H54 (cell line): ENCODE data around the gene ACTL7A.
A peak's percentile ranks its signal among the peaks of the same experiment; 100 is the strongest.
"Not testable (repeated sequence)": the region's sequence is repeated elsewhere in the genome, so short reads cannot be mapped to it uniquely, and the experiment has no call there.

ENCODE experiments used
- DNase-seq: peaks from one replicate; pipeline ENCODE4 v3.0.0; 2011; ENCODE audit warnings: low spot score, mixed read lengths; ENCODE audit not compliant: insufficient read length
- FAIRE-seq: peaks from 3 replicates; lab custom pipeline; 2011; peaks lifted over from hg19 to GRCh38; lab: Jason Lieb, UNC
- POLR2A ChIP-seq: IDR thresholded peaks from 2 replicates; pipeline ENCODE4 v1.6.1; 2011; ENCODE audit warnings: low read depth, mild to moderate bottlenecking, low read length

The ACTL7A gene

DNA sequence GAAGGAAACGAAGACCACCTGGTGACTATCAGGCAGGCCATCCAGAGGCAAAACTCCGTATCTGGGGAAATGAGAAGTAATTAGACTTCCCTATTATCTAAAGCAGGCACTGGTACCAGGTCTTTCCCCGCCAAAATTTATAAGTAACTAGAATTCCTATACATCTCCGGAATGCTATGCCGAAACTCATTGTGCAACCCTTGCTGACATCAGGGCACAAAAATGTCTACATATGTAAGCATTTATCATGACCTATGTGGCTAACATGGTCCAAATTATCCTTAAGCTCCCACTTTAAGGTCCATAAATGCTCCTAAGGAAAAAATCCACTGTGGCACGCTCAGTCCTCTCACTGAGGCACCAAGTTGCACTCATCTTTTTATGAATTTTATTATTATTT is 24.0 kb upstream of the ACTL7A start:
- FAIRE-seq (no peak), DNase-seq (no peak)
- TF ChIP-seq POLR2A, result no peak

DNA sequence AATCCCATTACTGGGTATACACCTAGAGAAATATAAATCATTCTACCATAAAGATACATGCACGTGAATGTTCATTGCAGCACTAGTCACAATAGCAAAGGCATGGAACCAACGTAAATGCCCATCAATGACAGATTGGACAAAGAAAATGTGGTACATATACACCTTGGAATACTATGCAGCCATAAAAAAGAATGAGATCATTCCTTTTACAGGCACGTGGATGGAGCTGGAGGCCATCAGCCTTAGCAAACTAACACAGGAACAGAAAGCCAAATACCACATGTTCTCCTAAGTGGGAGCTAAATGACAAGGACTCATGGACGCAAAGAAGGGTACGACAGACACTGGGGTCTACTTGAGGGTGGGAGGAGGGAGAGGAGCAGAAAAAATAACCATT is 22.5 kb upstream of the ACTL7A start:
- DNase-seq, FAIRE-seq: not testable (repeated sequence)

DNA sequence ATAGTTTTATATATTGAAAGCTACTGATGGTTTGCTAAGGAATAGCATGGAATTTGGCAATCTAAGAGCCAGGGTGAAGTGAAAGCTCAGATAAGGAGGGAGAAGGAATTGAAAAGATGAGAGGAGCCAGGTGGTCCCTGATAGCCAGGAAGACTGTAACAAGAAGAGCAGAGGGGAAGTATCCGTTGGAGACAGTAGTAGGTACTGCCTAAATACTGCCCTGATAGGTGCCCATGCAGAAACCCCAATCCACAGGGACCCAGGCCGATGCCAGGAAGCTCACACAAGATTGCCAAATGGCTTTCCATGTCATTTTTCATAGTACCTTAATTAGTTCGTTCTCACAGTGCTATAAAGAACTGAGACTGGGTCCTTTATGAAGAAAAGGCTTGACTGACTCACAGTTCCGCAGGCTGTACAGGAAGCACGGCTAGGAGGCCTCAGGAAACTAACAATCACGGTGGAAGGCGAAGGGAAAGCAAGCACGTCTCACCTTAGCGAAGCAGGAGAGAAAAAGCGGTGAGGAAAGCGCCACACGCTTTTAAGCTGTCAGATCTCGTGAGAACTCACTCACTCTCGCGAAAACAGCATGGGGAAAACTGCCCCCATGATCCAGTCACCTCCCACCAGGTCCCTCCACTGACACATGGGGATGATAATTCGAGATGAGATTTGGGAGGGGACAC is 19.3 kb upstream of the ACTL7A start:
- TF ChIP-seq POLR2A, result no peak
- DNase-seq, result no peak
- FAIRE-seq, result no peak

DNA sequence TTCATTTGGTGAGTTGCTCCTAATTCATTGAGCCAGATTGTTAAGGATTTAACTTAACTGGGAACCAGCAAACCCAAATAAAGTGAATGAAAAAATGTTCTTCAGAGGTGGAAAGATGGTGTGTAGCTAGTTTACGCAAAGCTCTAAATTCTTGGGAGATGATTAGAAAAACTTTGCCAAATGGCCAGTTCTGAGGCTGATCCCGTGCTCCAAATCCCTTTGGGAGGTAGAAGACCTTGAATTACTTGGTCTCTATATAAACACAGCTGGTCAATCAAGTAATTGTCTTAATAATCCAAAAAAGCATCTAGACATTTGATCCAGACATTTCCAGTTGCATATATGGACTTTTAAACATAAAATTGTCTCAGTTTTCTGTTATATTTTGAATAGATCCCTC is 17.7 kb upstream of the ACTL7A start:
- no peak for FAIRE-seq
- no peak for TF ChIP-seq POLR2A
- DNase-seq, result no peak

DNA sequence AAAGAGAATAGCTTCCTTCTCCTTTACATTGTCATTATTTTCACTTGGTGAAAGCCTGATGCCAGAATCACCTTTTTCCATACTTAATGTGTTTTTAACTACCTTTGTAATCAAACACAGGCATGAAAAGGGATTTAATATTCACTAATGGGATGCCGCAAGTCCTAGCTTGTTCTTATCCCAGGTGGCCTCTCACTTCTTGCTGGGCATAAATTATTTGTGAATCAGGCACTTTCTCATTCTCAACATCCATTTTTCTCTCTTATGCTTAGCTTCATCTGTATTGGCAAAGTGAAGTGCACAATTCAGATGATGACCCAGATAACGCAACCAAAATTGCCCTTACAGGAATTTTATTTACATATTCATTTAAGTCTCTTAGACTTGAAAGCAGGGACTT is 17.2 kb upstream of the ACTL7A start:
- DNase-seq (no peak), FAIRE-seq (no peak)
- TF ChIP-seq POLR2A, result no peak

DNA sequence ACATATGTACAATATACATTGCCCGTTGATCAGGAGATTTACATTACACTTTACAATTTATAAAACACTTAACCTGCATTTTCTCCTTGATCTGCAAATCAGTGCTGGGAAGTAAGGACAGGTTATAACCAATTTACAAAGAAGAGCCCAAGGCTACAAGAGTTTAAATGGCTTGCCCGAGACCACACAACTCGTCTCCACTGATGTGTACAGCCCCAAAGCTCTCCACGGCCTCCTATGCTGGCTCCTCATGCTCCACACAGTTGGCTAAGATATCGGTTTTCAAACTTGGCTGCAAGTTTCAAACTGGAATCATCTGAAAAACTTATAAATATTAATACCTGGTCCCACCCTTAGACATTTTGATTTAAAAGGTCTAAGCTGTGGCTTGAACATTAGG is 16.6 kb upstream of the ACTL7A start:
- no peak for DNase-seq
- no peak for TF ChIP-seq POLR2A
- FAIRE-seq, result no peak

DNA sequence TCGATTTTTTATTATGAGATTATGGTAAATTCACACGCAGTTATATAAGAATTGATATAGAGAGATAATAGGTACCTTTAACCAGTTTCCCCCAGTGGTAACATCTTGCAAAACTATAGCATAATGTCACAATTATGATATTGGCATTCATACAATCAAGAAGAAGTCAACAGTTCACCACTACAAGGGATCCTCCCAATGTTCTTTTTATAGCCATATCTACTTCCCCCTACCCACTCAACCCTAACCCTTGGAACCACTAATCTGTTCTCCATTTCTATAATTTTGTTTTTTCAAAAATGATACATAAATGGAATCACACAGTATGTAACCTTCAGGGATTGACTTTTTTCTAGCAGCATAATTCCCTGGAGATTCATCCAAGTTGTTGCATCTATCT is 16.1 kb upstream of the ACTL7A start:
- no peak for DNase-seq
- no peak for TF ChIP-seq POLR2A
- FAIRE-seq, result no peak

DNA sequence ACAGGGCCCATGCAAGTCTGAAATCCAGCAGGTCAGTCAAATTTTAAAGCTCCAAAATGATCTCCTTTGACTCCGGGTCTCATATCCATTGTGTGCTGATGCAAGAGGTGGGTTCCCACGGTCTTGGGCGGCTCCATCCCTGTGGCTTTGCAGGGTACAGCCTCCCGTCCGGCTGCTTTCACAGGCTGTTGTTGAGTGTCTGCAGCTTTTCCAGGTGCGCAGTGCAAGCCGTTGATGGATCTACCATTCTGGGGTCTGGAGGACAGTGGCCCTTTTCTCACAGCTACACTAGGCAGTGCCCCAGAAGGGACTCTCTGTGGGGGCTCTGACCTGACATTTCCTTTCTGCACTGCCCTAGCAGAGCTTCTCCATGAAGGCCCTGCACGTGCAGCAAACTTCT is 13.8 kb upstream of the ACTL7A start:
- FAIRE-seq, DNase-seq: not testable (repeated sequence)

DNA sequence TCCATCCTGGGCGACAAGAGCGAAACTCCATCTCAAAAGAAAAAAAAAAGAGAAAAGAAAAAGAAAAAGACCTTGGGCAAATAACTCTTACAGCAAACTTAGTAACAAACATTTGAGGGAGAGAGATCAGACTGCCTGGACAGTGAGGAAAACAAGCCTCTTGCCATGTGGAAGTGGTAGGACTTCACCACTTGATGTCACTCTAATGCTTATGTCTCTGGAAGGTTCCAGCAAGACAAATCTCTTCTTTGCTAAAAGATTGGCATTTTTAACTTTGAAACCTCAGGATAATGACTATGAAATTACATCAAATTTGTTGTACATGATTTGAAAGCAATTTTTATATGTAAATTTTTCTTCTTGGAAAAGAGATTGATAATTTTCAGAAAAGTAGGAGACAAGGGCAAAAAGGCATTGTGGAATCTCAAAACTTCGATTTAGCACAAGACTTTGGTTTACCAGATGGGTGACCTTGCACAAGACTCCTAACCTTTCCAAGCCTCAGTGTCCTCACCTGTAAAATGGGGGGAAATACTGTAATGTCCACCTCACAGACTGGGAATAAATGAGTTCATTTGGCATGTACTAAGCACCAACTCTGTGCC is 11.7 kb upstream of the ACTL7A start:
- no peak for TF ChIP-seq POLR2A
- no peak for FAIRE-seq
- DNase-seq, result peak; percentile 49

DNA sequence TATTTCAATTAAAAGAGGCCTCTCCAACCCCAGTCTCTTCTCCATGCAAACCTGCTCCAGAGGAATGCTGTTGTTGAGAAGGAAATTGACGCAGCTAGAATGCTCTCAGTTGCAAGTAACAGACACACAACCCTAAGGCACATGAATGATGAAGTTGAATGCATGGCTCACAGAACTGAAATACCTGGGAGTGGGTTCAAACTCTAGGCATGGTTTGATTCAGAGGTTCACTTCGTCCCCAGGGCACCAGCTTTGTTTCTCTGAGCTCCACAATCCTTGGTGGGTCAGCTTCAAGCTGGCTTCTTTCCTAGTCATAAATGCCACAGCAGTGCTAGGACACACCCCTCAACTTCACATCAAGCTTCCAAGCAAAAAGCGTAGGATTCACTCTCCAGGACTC is 10.9 kb upstream of the ACTL7A start:
- FAIRE-seq (no peak), DNase-seq (no peak)
- TF ChIP-seq POLR2A, result no peak

DNA sequence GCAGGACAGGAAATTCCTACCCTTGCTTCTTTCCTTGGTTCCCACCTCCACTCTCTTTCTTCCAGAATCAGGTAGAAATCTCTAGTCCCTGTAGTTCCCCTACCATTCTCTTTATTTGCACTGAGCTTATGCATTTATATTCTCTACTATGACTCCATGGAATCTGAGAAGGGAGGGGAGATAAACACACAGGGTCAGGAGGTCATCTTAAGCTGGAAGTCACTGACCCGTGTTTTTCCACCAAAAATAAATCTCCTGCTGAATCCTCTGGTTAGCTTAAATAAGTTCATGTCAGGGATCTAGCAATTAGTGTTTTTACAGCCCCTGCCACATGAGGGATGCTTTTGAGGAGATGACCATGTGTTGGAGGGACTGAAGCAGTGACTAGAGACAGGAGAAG is 10.0 kb upstream of the ACTL7A start:
- no peak for TF ChIP-seq POLR2A
- no peak for FAIRE-seq
- DNase-seq, result no peak

DNA sequence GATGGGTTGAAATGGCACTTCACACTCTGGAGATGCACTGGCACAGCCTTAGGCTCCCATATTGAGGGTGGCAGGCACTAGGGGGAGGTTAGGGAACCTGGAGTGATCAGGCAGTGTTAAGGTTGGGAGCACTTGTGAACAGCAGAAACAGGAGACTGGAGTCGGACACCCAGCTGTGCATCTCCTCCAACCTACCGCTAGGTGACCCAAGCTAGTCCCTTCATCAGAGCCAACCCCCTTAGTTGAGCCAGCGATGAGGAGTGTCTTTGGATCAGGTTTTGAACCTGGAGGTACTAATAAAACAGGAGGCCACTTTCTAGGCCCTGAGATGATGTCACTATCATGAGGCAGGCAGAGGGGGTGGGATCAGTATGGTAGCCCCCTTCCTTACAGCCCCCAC is 8.0 kb upstream of the ACTL7A start:
- FAIRE-seq (no peak), DNase-seq (no peak)
- TF ChIP-seq POLR2A, result no peak

DNA sequence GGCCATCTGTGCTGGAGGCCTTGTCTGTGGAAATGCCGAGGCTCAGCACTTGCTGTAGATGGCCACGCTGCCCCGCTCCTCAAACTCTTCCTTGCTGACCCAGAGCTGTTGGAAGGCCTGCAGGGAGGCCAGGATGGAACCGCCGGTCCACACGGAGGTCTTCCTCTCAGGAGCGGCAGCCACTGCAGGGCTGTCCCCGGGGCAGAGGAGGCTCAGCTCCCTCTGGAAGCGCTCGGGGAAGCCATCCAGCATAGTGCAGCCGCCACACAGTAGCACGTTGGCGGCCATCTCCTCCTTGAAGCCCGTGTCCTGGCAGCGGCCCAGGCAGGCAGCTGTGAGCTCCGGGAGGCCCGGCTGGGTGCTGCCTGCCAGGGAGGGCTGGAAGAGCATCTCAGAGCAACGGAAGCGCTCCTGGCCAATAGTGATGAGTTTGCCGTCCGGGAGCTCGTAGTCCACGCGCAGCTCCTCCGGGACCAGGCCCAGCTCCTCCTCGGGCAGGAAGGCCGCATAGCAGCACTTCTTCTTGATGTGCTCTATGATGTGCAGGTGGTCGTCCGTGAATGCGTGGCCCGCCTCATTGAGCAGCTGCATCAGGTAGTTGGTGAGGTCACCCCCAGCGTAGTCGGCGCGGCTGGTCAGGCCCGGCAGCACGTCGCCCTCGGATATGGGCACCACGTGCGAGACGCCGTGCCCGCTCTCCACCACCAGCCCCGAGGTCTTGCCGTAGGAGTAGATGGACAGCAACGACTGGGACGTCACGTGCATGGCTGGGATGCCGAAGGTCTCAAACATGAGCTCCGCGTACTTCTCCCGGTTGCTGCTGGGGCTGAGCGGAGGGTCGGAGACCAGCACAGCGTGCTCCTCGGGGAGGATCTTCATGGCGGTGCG is 7.2 kb upstream of the ACTL7A start:
- FAIRE-seq, result no peak
- DNase-seq, result no peak
- no peak for TF ChIP-seq POLR2A

DNA sequence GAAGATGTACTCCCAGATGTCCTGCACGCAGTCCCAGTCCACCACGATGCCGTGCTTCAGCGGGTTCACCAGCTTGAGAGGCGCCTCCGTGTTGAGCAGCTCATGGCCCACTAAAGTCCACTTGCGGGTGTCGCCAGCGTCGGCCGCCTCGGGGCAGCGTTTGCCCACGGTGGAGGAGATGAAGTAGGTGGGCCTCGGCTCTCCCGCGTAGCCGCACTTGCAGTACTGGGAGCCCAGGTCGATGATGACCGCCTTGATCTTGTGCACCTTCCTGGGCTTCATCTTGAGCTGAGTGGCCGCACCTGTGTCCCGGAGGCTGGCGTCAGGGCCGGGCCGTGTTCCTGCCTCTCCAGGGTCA is 6.6 kb upstream of the ACTL7A start:
- FAIRE-seq, result no peak
- TF ChIP-seq POLR2A, result no peak
- DNase-seq, result no peak

DNA sequence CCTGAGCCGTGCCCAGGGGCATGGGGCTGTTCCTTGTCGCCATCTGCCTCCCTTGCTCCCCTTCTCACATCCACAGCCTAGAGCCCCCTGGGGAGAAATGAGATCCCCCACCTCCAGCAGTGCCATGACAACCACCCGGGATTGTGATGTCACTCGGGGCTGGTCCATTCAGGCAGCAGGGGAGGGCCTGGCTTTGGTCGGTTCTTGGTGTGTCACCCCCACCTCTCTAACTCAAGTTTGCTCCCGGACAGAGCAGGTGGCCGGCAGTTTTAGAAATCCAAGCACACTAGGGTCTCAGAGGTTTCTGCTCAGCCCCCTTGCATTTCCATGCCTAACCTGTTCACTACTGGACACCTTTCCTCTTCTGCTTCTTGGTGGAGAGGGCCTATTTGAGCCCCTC is 6.2 kb upstream of the ACTL7A start, which contains the start of gene ACTL7B:
Gene ACTL7B (minus strand): TSS at position 99 of the 400 bp plus-strand sequence. CDS start 56 bp downstream, at position 43.
- FAIRE-seq (no peak), DNase-seq (no peak)
- no peak for TF ChIP-seq POLR2A
